Gastrocnemius medialis (tissue), 4 donors: ENCODE results near the gene CBX5. TPM values are rescaled to one million over a fixed set of nuclear protein-coding genes. Genes with fewer than 3 reads are reported as not detected.

Source experiments
- ATAC-seq, 2 donors: fragments of 150-250 bp; one replicate each; pipeline ENCODE4 v1.9.1; 2016
- DNase-seq, 2 donors: peaks; one replicate each; pipeline ENCODE4 v3.0.0-alpha.2; 2019
- H3K27ac ChIP-seq, 4 donors: fragments of 200-600 bp; sonication (generic); 1 replicate in 1 of 4; 2 replicates in 3 of 4; pipeline ENCODE4 v1.5.1; 2016 to 2018; ENCODE audit warnings: mild to moderate bottlenecking in 2 of 4, moderate library complexity in 1 of 4
- H3K27me3 ChIP-seq, 3 donors: fragments of 200-600 bp; sonication (generic) in 2 of 3; 1 replicate in 1 of 3; 2 replicates in 2 of 3; pipeline versions ENCODE4 v1.5.1 to v1.6.0; 2016 to 2019; ENCODE audit warnings: mild to moderate bottlenecking in 1 of 3, moderate library complexity in 1 of 3
- H3K36me3 ChIP-seq, 2 donors: fragments of 200-600 bp; sonication (generic) in 1 of 2; one replicate each; pipeline ENCODE4 v1.5.1; 2017 to 2018
- H3K4me1 ChIP-seq, 2 donors: fragments of 200-600 bp; sonication (generic) in 1 of 2; one replicate each; pipeline ENCODE4 v1.5.1; 2016 to 2017; ENCODE audit warnings: mild to moderate bottlenecking in 2 of 2
- H3K4me3 ChIP-seq, 4 donors: fragments of 200-600 bp; sonication (generic) in 3 of 4; 1 replicate in 1 of 4; 2 replicates in 3 of 4; pipeline ENCODE4 v1.5.1; 2016 to 2019; ENCODE audit warnings: mild to moderate bottlenecking in 2 of 4
- H3K9me3 ChIP-seq, 3 donors: fragments of 200-600 bp; sonication (generic) in 2 of 3; 1 replicate in 1 of 3; 2 replicates in 2 of 3; pipeline ENCODE4 v1.5.1; 2016 to 2019
- POLR2A ChIP-seq, 2 donors: fragments of 450-650 bp; IDR thresholded peaks; one replicate each; pipeline ENCODE4 v1.6.1; 2017; ENCODE audit warnings: antibody characterized with exemption in 2 of 2, mild to moderate bottlenecking in 2 of 2, moderate library complexity in 2 of 2
- in situ Hi-C, 4 donors: fragments of 200-750 bp; cut with MboI; loops; one replicate each; pipeline versions ENCODE4 v1.15.0 to v1.8.0; 2017; ENCODE audit warnings: low sequenced_read_pairs in 4 of 4
- intact Hi-C: fragments of 100-400 bp; cut with DNase I; formaldehyde crosslinking; loops from one replicate; pipeline ENCODE4 v1.15.1; 2023; ENCODE audit warnings: low total_unique reads
- total RNA-seq, 4 donors: library from RNA; depleted of rRNA; stranded (reverse); fragments of >200 nt; gene quantifications; one replicate each; pipeline versions ENCODE4 v1.1.0 to v1.2.3, GENCODE V29; 2016
- TF ChIP-seq, protein P1 (sequence below), 5 experiments: fragments of 450-650 bp in 3 of 5; fragments of 200-600 bp in 2 of 5; sonication (generic) in 2 of 5; IDR thresholded peaks in 4 of 5; conservative IDR thresholded peaks in 1 of 5; 1 replicate in 4 of 5; 2 replicates in 1 of 5; pipeline ENCODE4 v1.5.1; 2016 to 2019; ENCODE audit warnings: antibody characterized with exemption in 5 of 5, mild to moderate bottlenecking in 3 of 5, moderate library complexity in 3 of 5

CBX5 gene
- total RNA-seq, 4 donors from 2014 or later = 7.9 to 8.9 (median 8.1) TPM

DNA sequence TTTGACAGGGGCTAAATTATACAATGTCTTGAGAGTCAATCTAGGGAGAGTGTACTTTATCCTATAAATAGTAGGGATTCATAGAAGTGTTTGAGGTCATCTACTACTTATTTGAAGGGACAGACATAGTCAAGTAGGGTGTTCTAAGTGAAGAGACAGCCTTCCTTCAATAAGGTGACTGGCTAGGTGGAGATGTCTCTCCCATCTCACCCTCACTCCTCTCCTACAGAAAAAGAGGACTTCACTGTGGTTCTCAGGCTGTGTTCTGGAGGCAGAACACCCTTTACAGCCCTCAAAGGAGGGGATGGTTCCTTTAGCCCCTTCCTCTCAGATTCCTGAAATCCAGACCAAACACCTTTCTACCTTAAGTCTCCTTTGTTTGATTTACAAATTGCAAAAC lies 23.7 kb upstream of the CBX5 start:
- Histone ChIP-seq H3K27ac (peak overlapping the region in 1 of 4 donors; percentile 32), H3K36me3 (no peaks in the 10 kb centered on the region), H3K4me1 (peaks cover 17 to 24% of the 10 kb centered on the region in 2 donors), H3K4me3 (no peak overlapping the region), H3K9me3 (no peaks in the 10 kb centered on the region), H3K27me3 (no peaks in the 10 kb centered on the region)
- ATAC-seq (no peak), DNase-seq (no peak)
- in situ Hi-C loops (no loop called here), intact Hi-C loops (no loop called here)
- TF ChIP-seq, protein P1, sequence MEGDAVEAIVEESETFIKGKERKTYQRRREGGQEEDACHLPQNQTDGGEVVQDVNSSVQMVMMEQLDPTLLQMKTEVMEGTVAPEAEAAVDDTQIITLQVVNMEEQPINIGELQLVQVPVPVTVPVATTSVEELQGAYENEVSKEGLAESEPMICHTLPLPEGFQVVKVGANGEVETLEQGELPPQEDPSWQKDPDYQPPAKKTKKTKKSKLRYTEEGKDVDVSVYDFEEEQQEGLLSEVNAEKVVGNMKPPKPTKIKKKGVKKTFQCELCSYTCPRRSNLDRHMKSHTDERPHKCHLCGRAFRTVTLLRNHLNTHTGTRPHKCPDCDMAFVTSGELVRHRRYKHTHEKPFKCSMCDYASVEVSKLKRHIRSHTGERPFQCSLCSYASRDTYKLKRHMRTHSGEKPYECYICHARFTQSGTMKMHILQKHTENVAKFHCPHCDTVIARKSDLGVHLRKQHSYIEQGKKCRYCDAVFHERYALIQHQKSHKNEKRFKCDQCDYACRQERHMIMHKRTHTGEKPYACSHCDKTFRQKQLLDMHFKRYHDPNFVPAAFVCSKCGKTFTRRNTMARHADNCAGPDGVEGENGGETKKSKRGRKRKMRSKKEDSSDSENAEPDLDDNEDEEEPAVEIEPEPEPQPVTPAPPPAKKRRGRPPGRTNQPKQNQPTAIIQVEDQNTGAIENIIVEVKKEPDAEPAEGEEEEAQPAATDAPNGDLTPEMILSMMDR (IDR thresholded peaks at IDR 0.05 in 4 of 5, conservative IDR thresholded peaks at IDR 0.05 in 1 of 5) = no peak
- TF ChIP-seq POLR2A (IDR thresholded peaks at IDR 0.05) = no peak

DNA sequence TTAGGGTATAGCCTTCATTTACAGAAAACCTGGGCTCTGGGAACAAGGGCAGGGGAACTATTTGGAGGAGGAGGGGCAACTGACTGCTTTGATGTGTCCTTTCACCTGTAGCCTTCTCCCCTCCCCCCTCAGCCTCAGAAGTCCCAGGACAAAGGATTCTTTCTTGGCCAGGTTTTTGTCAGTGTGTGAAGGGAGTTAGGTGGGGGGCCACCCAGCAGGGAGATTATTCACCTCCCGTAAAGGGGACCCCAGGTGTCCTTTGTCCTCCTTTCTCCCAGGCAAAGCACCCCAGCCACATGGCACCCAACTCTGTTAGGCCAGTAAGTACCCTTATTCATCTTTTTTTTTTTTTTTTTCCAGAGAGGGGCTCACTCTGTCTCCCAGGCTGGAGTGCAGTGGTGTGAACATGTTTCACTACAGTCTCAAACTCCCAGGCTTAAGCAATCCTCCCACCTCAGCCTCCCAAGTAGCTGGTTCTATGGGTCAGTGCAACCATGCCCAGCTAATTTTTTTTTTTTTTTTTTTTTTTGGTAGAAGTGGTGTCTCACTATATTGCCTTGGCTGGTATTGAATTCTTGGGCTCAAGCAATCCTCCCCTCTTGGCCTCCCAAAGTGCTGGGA lies 21.6 kb upstream of the CBX5 start:
- Histone ChIP-seq H3K27me3 (no peaks in the 10 kb centered on the region), H3K4me3 (no peak overlapping the region), H3K4me1 (peaks cover 17 to 24% of the 10 kb centered on the region in 2 donors), H3K36me3 (no peaks in the 10 kb centered on the region), H3K9me3 (no peaks in the 10 kb centered on the region), H3K27ac (peak overlapping the region in 2 of 4 donors; percentile 55 to 61)
- in situ Hi-C loops (no loop called here), intact Hi-C loops (no loop called here)
- ATAC-seq (no peak), DNase-seq (no peak)
- TF ChIP-seq POLR2A (IDR thresholded peaks at IDR 0.05) = no peak
- TF ChIP-seq, protein P1 (IDR thresholded peaks at IDR 0.05 in 4 of 5, conservative IDR thresholded peaks at IDR 0.05 in 1 of 5) = no peak

DNA sequence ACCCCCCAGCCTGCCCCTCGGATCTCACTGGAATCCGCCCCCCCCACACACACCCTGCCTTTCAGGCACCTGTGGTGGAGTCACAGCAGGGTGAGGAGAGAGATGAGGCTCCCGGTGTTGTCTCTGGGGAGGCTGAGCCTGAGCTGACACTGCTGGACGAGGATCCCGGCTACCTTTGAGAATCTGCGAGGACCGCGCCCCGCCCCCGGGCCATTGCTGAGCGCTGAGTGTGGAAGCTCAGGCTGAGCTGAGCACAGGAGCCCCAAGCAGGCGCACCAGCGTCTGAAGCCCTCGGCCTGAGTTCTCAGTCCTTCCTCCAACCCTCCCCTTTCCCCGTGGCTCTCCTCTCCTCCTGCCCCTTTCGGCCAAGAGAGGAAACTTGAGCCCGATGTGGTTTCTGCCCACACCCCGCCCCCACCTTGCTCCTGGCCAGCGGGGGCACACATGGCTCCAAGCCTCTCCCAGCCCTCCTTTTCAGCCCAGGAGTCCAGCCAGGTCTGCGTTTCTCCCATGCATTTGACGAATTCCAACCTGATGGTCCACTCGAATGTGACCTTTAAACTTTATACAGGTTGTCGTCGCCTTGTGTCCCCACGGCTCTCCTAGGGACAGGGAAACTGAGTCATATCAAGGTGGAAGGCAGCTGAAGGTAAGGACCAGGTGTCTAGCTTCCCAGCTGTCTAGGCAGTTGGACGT lies 21.0 kb upstream of the CBX5 start, which contains the start of gene NFE2:
Gene NFE2 (minus strand): TSS at position 284 of the 696 bp plus-strand sequence. CDS start 5,767 bp downstream, outside the sequence.
- H3K27me3 ChIP-seq = no peaks in the 10 kb centered on the region
- intact Hi-C loops = no loop called here
- peak; percentile 37 to 58 for DNase-seq
- H3K4me1 ChIP-seq = peaks cover 17 to 24% of the 10 kb centered on the region in 2 donors
- ATAC-seq = peak; percentile 62 to 74
- H3K36me3 ChIP-seq = no peaks in the 10 kb centered on the region
- TF ChIP-seq, protein P1 (IDR thresholded peaks at IDR 0.05 in 4 of 5, conservative IDR thresholded peaks at IDR 0.05 in 1 of 5) = no peak
- peak in 1 of 2 donors; percentile 17 for TF ChIP-seq POLR2A (IDR thresholded peaks at IDR 0.05)
- H3K4me3 ChIP-seq = peak within 1 kb of the TSS; percentile 30 to 44 (median 43)
- H3K9me3 ChIP-seq = no peaks in the 10 kb centered on the region
- H3K27ac ChIP-seq = peak within 1 kb of the TSS; percentile 0 to 61 (median 36)
- in situ Hi-C loops = no loop called here

DNA sequence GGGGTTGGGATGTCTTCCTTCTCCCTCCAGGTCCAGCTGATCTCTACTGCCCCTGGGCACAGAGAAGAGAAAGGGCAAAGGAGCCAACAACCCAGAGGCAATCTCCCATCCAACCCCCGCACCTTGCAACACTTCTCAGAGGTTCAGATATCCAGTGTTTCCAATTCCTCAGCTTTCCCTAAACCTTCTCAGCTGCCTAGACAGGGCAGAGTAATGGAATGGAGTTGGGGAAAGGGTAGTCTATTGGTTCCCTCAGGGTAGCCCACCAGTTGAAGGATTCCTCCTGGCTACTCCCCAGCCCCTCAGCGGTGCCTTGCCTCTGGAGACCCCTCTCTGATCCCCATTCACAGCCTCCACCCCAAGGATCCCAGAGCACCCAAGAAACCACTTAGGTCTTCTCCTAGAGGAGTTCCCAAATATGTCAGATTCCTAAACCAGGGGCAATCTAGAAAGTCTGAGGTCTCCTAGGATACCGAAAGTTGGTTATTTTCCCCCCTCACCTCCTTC lies 20.4 kb upstream of the CBX5 start:
- no peak for DNase-seq
- TF ChIP-seq POLR2A (IDR thresholded peaks at IDR 0.05) = no peak
- TF ChIP-seq, protein P1 (IDR thresholded peaks at IDR 0.05 in 4 of 5, conservative IDR thresholded peaks at IDR 0.05 in 1 of 5) = no peak
- Histone ChIP-seq H3K4me3 (peak overlapping the region; percentile 30 to 44 (median 43)), H3K27ac (peak overlapping the region in 2 of 4 donors; percentile 55 to 61), H3K36me3 (no peaks in the 10 kb centered on the region), H3K27me3 (no peaks in the 10 kb centered on the region), H3K4me1 (peaks cover 17 to 24% of the 10 kb centered on the region in 2 donors), H3K9me3 (no peaks in the 10 kb centered on the region)
- intact Hi-C loops (no loop called here), in situ Hi-C loops (no loop called here)
- peak in 1 of 2 donors; percentile 53 for ATAC-seq
